Measurements from ENCODE around the gene SLC25A41.

- TF ChIP-seq EZH2 (IDR thresholded peaks at IDR 0.05; ENCODE audit: borderline replicate concordance): no peak
- no peak for TF ChIP-seq CTCF (IDR thresholded peaks at IDR 0.05; ENCODE audit: poor library complexity)
- TF ChIP-seq EZH2phosphoT487 (IDR thresholded peaks at IDR 0.05; ENCODE audit: low read depth, severe bottlenecking, unreplicated experiment): no peak
Observed at GRCh38 chr19:6464070-6464873, 30.7 kb upstream of the SLC25A41 start, which contains the start of gene CRB3.
